MM.1S (cell line): ENCODE results near the gene CDKN2A.

Source experiments
- CTCF ChIP-seq: fragments of 300-600 bp; sonication (generic); IDR thresholded peaks from 2 replicates; pipeline ENCODE4 v1.5.1; 2016; ENCODE audit warnings: antibody characterized with exemption, low read length, mixed read lengths
- EZH2 ChIP-seq: fragments of 300-600 bp; sonication (generic); optimal IDR thresholded peaks from 2 replicates; pipeline ENCODE3; 2017; ENCODE audit warnings: low read depth, mild to moderate bottlenecking, antibody characterized with exemption, low read length, mixed read lengths
- EZH2phosphoT487 ChIP-seq: fragments of 300-600 bp; sonication (generic); IDR thresholded peaks from 2 replicates; pipeline ENCODE4 v1.6.1; 2018; ENCODE audit warnings: antibody characterized with exemption, low read length

- TF ChIP-seq CTCF (no peak), EZH2phosphoT487 (no peak), EZH2 (no peak)
Observed at GRCh38 chr9:22010866-22011625, 16.9 kb upstream of the CDKN2A start.
